Middle frontal gyrus (tissue), 1 donor: ENCODE results near the gene SAP25.
"Not testable (repeated sequence)": the region's sequence is repeated elsewhere in the genome, so short reads cannot be mapped to it uniquely, and the experiment has no call there.

Experiments used
- DNase-seq: peaks from one replicate; pipeline ENCODE4 v3.0.0-alpha.2; 2015; ENCODE audit warnings: low spot score; ENCODE audit errors: extremely low spot score

SAP25 gene

GRCh38 chr7:100536695-100537094 is 37.0 kb downstream of the SAP25 start:
- not testable (repeated sequence) for DNase-seq

DNA sequence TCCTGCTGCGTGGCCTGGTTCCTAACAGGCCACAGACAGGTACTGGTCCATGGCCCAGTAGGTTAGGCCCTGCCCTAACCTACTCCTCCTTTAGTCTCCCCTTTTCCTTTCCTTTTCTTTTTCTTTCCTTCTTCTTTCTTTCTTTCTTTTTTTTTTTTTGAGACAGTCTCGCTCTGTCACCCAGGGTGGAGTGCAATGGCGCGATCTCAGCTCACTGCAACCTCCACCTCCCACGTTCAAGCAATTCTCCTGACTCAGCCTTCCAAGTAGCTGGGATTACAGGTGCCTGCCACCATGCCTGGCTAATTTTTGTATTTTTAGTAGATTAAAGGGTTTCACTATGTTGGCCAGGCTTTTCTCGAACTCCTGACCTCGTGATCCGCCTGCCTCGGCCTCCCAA is 37.7 kb downstream of the SAP25 start:
- not testable (repeated sequence) for DNase-seq

- DNase-seq: no peak
These were observed 41.3 kb downstream of the SAP25 start for GRCh38 chr7:100532165-100533022.

GRCh38 chr7:100528108-100528866 is 45.4 kb downstream of the SAP25 start:
- DNase-seq: not testable (repeated sequence)

DNA sequence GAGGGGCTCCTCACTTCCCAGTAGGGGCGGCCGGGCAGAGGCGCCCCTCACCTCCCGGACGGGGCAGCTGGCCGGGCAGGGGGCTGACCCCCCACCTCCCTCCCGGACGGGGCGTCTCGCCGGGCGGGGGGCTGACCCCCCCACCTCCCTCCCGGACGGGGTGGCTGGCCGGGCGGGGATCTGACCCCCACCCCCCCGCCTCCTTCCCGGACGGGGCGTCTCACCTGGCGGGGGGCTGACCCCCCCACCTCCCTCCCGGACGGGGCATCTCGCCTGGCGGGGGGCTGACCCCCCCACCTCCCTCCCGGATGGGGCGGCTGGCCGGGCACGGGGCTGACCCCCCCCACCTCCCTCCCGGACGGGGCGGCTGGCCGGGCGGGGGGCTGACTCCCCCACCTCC is 50.5 kb downstream of the SAP25 start:
- DNase-seq: not testable (repeated sequence)
